Measurements from ENCODE around the gene THNSL1. TPM values are rescaled to one million over a fixed set of nuclear protein-coding genes. Genes with fewer than 3 reads are reported as not detected.

The THNSL1 gene
- total RNA-seq (2021; fragmentation: NEBNext Ultra II Directional; extraction: Animal tissue kit (Norgen Biotek cat#: 25700)) (3.1 and 3.6 TPM in 2 replicates), polyA plus RNA-seq (2011; rRNA removed) (0.71 and 1.4 TPM in 2 replicates), polyA minus RNA-seq (2011; rRNA and poly(A)+ RNA removed) (1.8 and 2.5 TPM in 2 replicates)
- polyA plus RNA-seq (2011; cell fraction: cytosol; rRNA removed) = 2.0 TPM
- 0.63 TPM for polyA plus RNA-seq (2011; cell fraction: nucleus; rRNA removed)
- polyA plus RNA-seq (2012, experiment 1 of 2) = 2.2 to 4.2 TPM (median 2.6 TPM) in 4 replicates
- 0.42 TPM for polyA plus RNA-seq (2012, experiment 2 of 2)
- 2.0 TPM for polyA plus RNA-seq (2013, experiment 1 of 2)
- 2.0 TPM for polyA plus RNA-seq (2013, experiment 2 of 2)
- 1.6 TPM for polyA minus RNA-seq (2011; cell fraction: cytosol; rRNA and poly(A)+ RNA removed)
- polyA minus RNA-seq (2011; cell fraction: nucleus; rRNA and poly(A)+ RNA removed) = 2.1 TPM
- long read RNA-seq, experiment 1, partial matches to known transcripts = 0 of 5 reads
- long read RNA-seq, experiment 1, other reads (novel, unspliced or antisense) = 4 of 5 reads
- long read RNA-seq, experiment 2, transcript THNSL1-201 (3 exons, 3,691 nt) = major isoform, 10 of 14 reads
- long read RNA-seq, experiment 2, partial matches to known transcripts = 0 of 14 reads
- long read RNA-seq, experiment 2, other reads (novel, unspliced or antisense) = 2 of 14 reads

- Histone ChIP-seq H2AK5ac (ENCODE audit: low read depth, low read length) (no peak within 1 kb of the TSS), H3K4me3 (ENCODE audit: extremely low read depth in 1 of 4, insufficient read depth in 2 of 4, low read depth in 3 of 4, low read length in 4 of 4) (peak within 1 kb of the TSS; percentile 56 to 72 (median 68)), H3K14ac (ENCODE audit: insufficient read length) (no peak within 1 kb of the TSS), H3K79me2 (ENCODE audit: control insufficient read depth in 1 of 2, insufficient read depth in 2 of 2, low read length in 2 of 2) (no peaks in the 10 kb centered on the region), H2AFZ (ENCODE audit: low read length) (peak within 1 kb of the TSS; percentile 94; the same call in 1 of the 2 replicates), H3K23me2 (ENCODE audit: low read depth, low read length) (peaks cover 7% of the 10 kb centered on the region), H3K4ac (replicated peaks; ENCODE audit: insufficient read length, low read depth, low read length) (no peak within 1 kb of the TSS), H2BK120ac (replicated peaks; ENCODE audit: low read depth, low read length) (no peak within 1 kb of the TSS), H3K27ac (ENCODE audit: low read depth, low read length) (peak within 1 kb of the TSS; percentile 76), H4K8ac (ENCODE audit: extremely low read depth, insufficient read depth, low read length) (peak within 1 kb of the TSS; percentile 96), H2BK20ac (ENCODE audit: low read length) (no peak within 1 kb of the TSS), H2BK5ac (ENCODE audit: low read depth, low read length) (peak within 1 kb of the TSS; percentile 71; the same call in 1 of the 2 replicates), H4K20me1 (replicated peaks in 1 of 2; ENCODE audit: control insufficient read depth in 1 of 2, insufficient read depth in 2 of 2, low read length in 2 of 2) (no peaks in the 10 kb centered on the region), H3K56ac (replicated peaks; ENCODE audit: insufficient read length, low read depth, low read length) (peak within 1 kb of the TSS; percentile 17), H3K23ac (ENCODE audit: insufficient read length) (no peak within 1 kb of the TSS), H3K36me3 (ENCODE audit: control insufficient read depth in 2 of 4, insufficient read depth in 4 of 4, low read length in 3 of 4) (no peaks in the 10 kb centered on the region), H4K5ac (ENCODE audit: insufficient read length, low read depth, low read length) (peak within 1 kb of the TSS; percentile 38), H3K4me2 (ENCODE audit: insufficient read depth in 1 of 2, low read depth in 2 of 2, low read length in 2 of 2) (peak within 1 kb of the TSS; percentile 80 to 98), H3K79me1 (ENCODE audit: low read depth, low read length) (no peaks in the 10 kb centered on the region), H3K4me1 (replicated peaks in 1 of 4; ENCODE audit: control insufficient read depth in 3 of 4, insufficient read depth in 4 of 4, low read length in 3 of 4) (peaks cover 0 to 3% (median 0%) of the 10 kb centered on the region in 4 experiments; a peak in 2 of 7 replicates), H3K9me3 (ENCODE audit: insufficient read depth in 2 of 2, low read depth in 1 of 2, low read length in 1 of 2) (no peaks in the 10 kb centered on the region), H3K9ac (replicated peaks in 1 of 4; ENCODE audit: extremely low read depth in 1 of 4, low read depth in 3 of 4, low read length in 3 of 4) (peak within 1 kb of the TSS; percentile 87 to 96 (median 89)), H3K18ac (ENCODE audit: extremely low read depth, low read length) (peak within 1 kb of the TSS; percentile 55), H3K27me3 (replicated peaks in 1 of 4; ENCODE audit: control insufficient read depth in 3 of 4, extremely low read depth in 1 of 4, insufficient read depth in 3 of 4, low read length in 3 of 4) (no peaks in the 10 kb centered on the region), H2BK12ac (ENCODE audit: low read depth, low read length) (peak within 1 kb of the TSS; percentile 94), H4K91ac (replicated peaks; ENCODE audit: insufficient read length, low read length) (no peak within 1 kb of the TSS), H2BK15ac (ENCODE audit: low read length) (0 out of 2 replicates have a peak within 1 kb of the TSS, but pooled peaks have one; percentile 2)
- ChIA-PET POLR2A (ENCODE audit: partially characterized antibody) (interaction anchor here (1.2 to 1.6 kb wide), 4 partner anchors 25 to 147 kb away, joined by 3 to 11 read pairs (median 4); no protein-coding TSS in a partner anchor), CTCF (ENCODE audit: partially characterized antibody) (no interaction called here)
- WGBS, 2 experiments (ENCODE audit: extremely low coverage in 1 of 2, insufficient coverage in 1 of 2, insufficient read length in 1 of 2, insufficient replicate concordance in 2 of 2, low coverage in 1 of 2, low lambda C conversion rate in 2 of 2, missing lambda C conversion rate in 1 of 2) = 1% methylated on average over 51 of the region's 69 CpGs; no CpG with 5 or more reads in 1 of the 2 experiments
- DNase-seq (ENCODE audit: low read depth in 1 of 2, low spot score in 2 of 2) = peak; percentile 90 to 94
- peak; percentile 52 for FAIRE-seq
- TF ChIP-seq CBX8 (IDR thresholded peaks at IDR 0.05; ENCODE audit: borderline replicate concordance, low read depth, low read length) = no peak
- TF ChIP-seq SRF (IDR thresholded peaks at IDR 0.05; ENCODE audit: low read depth, low read length) = no peak
- TF ChIP-seq RXRA (IDR thresholded peaks at IDR 0.05; ENCODE audit: insufficient read depth, low read depth, low read length) = no peak
- TF ChIP-seq NANOG (IDR thresholded peaks at IDR 0.05; ENCODE audit: insufficient read depth, low read depth, low read length, poor library complexity, severe bottlenecking) = no peak
- peak; percentile 83 to 99 for TF ChIP-seq POLR2A (IDR thresholded peaks at IDR 0.05; ENCODE audit: control extremely low read depth in 1 of 2, low read depth in 2 of 2, low read length in 2 of 2)
Measured at GRCh38 chr10:25016376-25017153, at the start of gene THNSL1. THNSL1 (plus strand) TSS chr10:25016612; CDS start chr10:25023224, 6,612 bp downstream.
